SK-N-SH treated with all-trans-retinoic acid at 6 μM for 48 hours (cell line): Measurements from ENCODE around the gene TNRC6B.

ENCODE experiments used
- ARNTL ChIP-seq: fragments of 450-650 bp; formaldehyde crosslinking; IDR thresholded peaks from 2 replicates; pipeline ENCODE4 v1.5.0; 2020; ENCODE audit warnings: low read depth, mild to moderate bottlenecking, moderate library complexity, borderline replicate concordance
- CREB5 ChIP-seq: fragments of 250-450 bp; sonication (Bioruptor Pico); IDR thresholded peaks from 2 replicates; pipeline ENCODE4 v1.5.1; 2020; ENCODE audit warnings: low read depth, mild to moderate bottlenecking, moderate library complexity
- GLIS3 ChIP-seq: fragments of 250-450 bp; sonication (Bioruptor Pico); IDR thresholded peaks from 2 replicates; pipeline ENCODE4 v1.5.0; 2020; ENCODE audit warnings: mild to moderate bottlenecking, moderate library complexity
- ISL1 ChIP-seq: fragments of 250-450 bp; sonication (Bioruptor Pico); IDR thresholded peaks from 2 replicates; pipeline ENCODE4 v2.1.2; 2022; ENCODE audit warnings: mild to moderate bottlenecking, moderate library complexity
- POU6F1 ChIP-seq: fragments of 250-450 bp; sonication (Bioruptor Pico); IDR thresholded peaks from 2 replicates; pipeline ENCODE4 v1.8.0; 2021; ENCODE audit warnings: low read depth, mild to moderate bottlenecking, moderate library complexity, borderline replicate concordance
- SNAI2 ChIP-seq: fragments of 250-450 bp; sonication (Bioruptor Pico); IDR thresholded peaks from 2 replicates; pipeline ENCODE4 v1.5.0; 2020; ENCODE audit warnings: mild to moderate bottlenecking, moderate library complexity
- TOX ChIP-seq: fragments of 250-450 bp; sonication (Bioruptor Pico); IDR thresholded peaks from 2 replicates; pipeline ENCODE4 v1.8.0; 2021; ENCODE audit warnings: mild to moderate bottlenecking, moderate library complexity, borderline replicate concordance
- TSHZ2 ChIP-seq: fragments of 250-450 bp; sonication (Bioruptor Pico); IDR thresholded peaks from 2 replicates; pipeline ENCODE4 v1.5.0; 2020; ENCODE audit warnings: mild to moderate bottlenecking, moderate library complexity
- ZFP30 ChIP-seq: fragments of 450-650 bp; formaldehyde crosslinking; IDR thresholded peaks from 2 replicates; pipeline ENCODE4 v1.5.0; 2022; ENCODE audit warnings: mild to moderate bottlenecking, moderate library complexity
- ZNF70 ChIP-seq: fragments of 450-650 bp; formaldehyde crosslinking; IDR thresholded peaks from 2 replicates; pipeline ENCODE4 v1.5.0; 2020; ENCODE audit warnings: mild to moderate bottlenecking, moderate library complexity

- TF ChIP-seq ARNTL (CRISPR knock-in tag) (no peak), TSHZ2 (CRISPR knock-in tag) (no peak), ZNF70 (no peak), CREB5 (no peak), ZFP30 (CRISPR knock-in tag) (no peak), ISL1 (CRISPR knock-in tag) (no peak), SNAI2 (CRISPR knock-in tag) (no peak), POU6F1 (no peak), TOX (CRISPR knock-in tag) (no peak), GLIS3 (CRISPR knock-in tag) (no peak)
Observed at GRCh38 chr22:40250608-40251007, 72.9 kb downstream of the TNRC6B start.
